DLD1 (cell line): ENCODE results near the gene TSPAN16.
"Not testable (repeated sequence)": the region's sequence is repeated elsewhere in the genome, so short reads cannot be mapped to it uniquely, and the experiment has no call there.

Experiments used
- in situ Hi-C: cut with HindIII; loops from 2 replicates; pipeline ENCODE4 v1.10.0; 2017; ENCODE audit warnings: low sequenced_read_pairs

TSPAN16 gene

GRCh38 chr19:11306337-11306736 lies 10.4 kb downstream of the TSPAN16 start:
- in situ Hi-C loops = no loop called here

GRCh38 chr19:11320278-11320995 lies 24.5 kb downstream of the TSPAN16 start:
- in situ Hi-C loops = not testable (repeated sequence)

GRCh38 chr19:11321191-11322126 lies 25.5 kb downstream of the TSPAN16 start:
- in situ Hi-C loops = no loop called here

GRCh38 chr19:11322269-11323024 lies 26.5 kb downstream of the TSPAN16 start:
- in situ Hi-C loops = no loop called here

- in situ Hi-C loops = no loop called here
Measured at GRCh38 chr19:11323601-11324078, 27.7 kb downstream of the TSPAN16 start.

GRCh38 chr19:11324079-11324661 lies 28.2 kb downstream of the TSPAN16 start:
- in situ Hi-C loops = no loop called here

- in situ Hi-C loops = no loop called here
Measured at GRCh38 chr19:11324748-11325389, 28.9 kb downstream of the TSPAN16 start.

GRCh38 chr19:11325544-11325943 lies 29.6 kb downstream of the TSPAN16 start:
- in situ Hi-C loops = no loop called here

- in situ Hi-C loops = no loop called here
Measured at GRCh38 chr19:11330127-11330526, 34.2 kb downstream of the TSPAN16 start.

- in situ Hi-C loops = no loop called here
Measured at GRCh38 chr19:11331502-11331901, 35.5 kb downstream of the TSPAN16 start.

- in situ Hi-C loops = no loop called here
Measured at GRCh38 chr19:11332822-11333221, 36.9 kb downstream of the TSPAN16 start.

GRCh38 chr19:11333838-11334237 lies 37.9 kb downstream of the TSPAN16 start:
- in situ Hi-C loops = not testable (repeated sequence)

GRCh38 chr19:11335449-11336146 lies 39.6 kb downstream of the TSPAN16 start:
- in situ Hi-C loops = no loop called here

GRCh38 chr19:11337080-11337479 lies 41.1 kb downstream of the TSPAN16 start:
- in situ Hi-C loops = no loop called here

- in situ Hi-C loops = no loop called here
Measured at GRCh38 chr19:11338121-11338520, 42.2 kb downstream of the TSPAN16 start.

- in situ Hi-C loops = no loop called here
Measured at GRCh38 chr19:11338569-11339253, 42.8 kb downstream of the TSPAN16 start.

- in situ Hi-C loops = no loop called here
Measured at GRCh38 chr19:11339254-11340098, 43.5 kb downstream of the TSPAN16 start, which contains the start of gene RAB3D. TSS of gene RAB3D (minus strand) at chr19:11339657. CDS start at chr19:11337399, 2,258 bp downstream.

- in situ Hi-C loops = not testable (repeated sequence)
Measured at GRCh38 chr19:11340099-11340467, 44.1 kb downstream of the TSPAN16 start.
